SK-N-SH (cell line): ENCODE data around the gene CYP27B1.

Experiments
- EZH2phosphoT487 ChIP-seq: fragments of 200-600 bp; sonication (generic); IDR thresholded peaks from 2 replicates; pipeline ENCODE4 v1.6.1; 2017; ENCODE audit warnings: low read depth, mixed run types, mild to moderate bottlenecking, antibody characterized with exemption, moderate library complexity, borderline replicate concordance
- GABPA ChIP-seq: IDR thresholded peaks from 2 replicates; pipeline ENCODE4 v1.4.0; 2012; ENCODE audit warnings: low read depth, mild to moderate bottlenecking
- GATA2 ChIP-seq: sonication (generic); formaldehyde crosslinking; IDR thresholded peaks from 2 replicates; pipeline ENCODE4 v1.5.0; 2020; ENCODE audit warnings: mild to moderate bottlenecking, missing genetic modification reagents
- MAX ChIP-seq: IDR thresholded peaks from 2 replicates; pipeline ENCODE4 v1.4.0; 2012; ENCODE audit warnings: low read depth
- RAD21 ChIP-seq: IDR thresholded peaks from 2 replicates; pipeline ENCODE4 v1.6.1; 2012; ENCODE audit warnings: mild to moderate bottlenecking, low read length
- TAF1 ChIP-seq: IDR thresholded peaks from 2 replicates; pipeline ENCODE4 v1.6.1; 2012; ENCODE audit warnings: low read depth, mild to moderate bottlenecking, low read length, moderate library complexity, borderline replicate concordance
- TCF12 ChIP-seq: IDR thresholded peaks from 2 replicates; pipeline ENCODE4 v1.4.0; 2012
- YY1 ChIP-seq: IDR thresholded peaks from 2 replicates; pipeline ENCODE4 v1.4.0; 2012; ENCODE audit warnings: low read depth, mild to moderate bottlenecking
- TF ChIP-seq, protein P1 (sequence below): fragments of 200-600 bp; sonication (generic); IDR thresholded peaks from 2 replicates; pipeline ENCODE4 v1.6.1; 2017; ENCODE audit warnings: antibody characterized with exemption, mild to moderate bottlenecking, moderate library complexity

DNA sequence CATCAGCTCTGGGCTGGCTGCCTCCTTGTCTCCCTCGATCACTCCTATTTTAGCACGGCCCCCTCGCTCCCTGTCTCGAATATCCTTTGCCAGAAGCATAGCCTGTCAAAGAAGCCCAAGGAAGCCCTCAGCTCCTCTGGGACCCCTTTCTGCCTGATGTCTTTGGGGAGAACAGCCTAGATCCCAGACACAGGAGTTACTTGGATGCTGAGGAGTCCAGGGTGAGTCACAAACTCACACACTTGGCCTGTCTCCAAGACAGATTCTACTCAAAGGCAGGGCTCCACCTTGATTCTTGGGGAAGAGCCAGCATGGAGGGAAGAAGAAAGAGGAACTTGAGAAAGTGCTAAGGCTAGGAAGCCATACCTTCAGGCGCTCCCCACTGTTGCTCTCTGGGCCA, 43.6 kb upstream of the CYP27B1 start:
- TF ChIP-seq GABPA (no peak), EZH2phosphoT487 (no peak), GATA2 (CRISPR knock-in tag) (no peak), RAD21 (no peak), TCF12 (no peak), MAX (no peak), TAF1 (no peak), YY1 (no peak)
- TF ChIP-seq, protein P1, sequence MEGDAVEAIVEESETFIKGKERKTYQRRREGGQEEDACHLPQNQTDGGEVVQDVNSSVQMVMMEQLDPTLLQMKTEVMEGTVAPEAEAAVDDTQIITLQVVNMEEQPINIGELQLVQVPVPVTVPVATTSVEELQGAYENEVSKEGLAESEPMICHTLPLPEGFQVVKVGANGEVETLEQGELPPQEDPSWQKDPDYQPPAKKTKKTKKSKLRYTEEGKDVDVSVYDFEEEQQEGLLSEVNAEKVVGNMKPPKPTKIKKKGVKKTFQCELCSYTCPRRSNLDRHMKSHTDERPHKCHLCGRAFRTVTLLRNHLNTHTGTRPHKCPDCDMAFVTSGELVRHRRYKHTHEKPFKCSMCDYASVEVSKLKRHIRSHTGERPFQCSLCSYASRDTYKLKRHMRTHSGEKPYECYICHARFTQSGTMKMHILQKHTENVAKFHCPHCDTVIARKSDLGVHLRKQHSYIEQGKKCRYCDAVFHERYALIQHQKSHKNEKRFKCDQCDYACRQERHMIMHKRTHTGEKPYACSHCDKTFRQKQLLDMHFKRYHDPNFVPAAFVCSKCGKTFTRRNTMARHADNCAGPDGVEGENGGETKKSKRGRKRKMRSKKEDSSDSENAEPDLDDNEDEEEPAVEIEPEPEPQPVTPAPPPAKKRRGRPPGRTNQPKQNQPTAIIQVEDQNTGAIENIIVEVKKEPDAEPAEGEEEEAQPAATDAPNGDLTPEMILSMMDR = no peak
